Common myeloid progenitor, CD34-positive (primary cell): ENCODE results near the gene CCNYL1.

Experiments used
- CTCF ChIA-PET: fragments of 350-600 bp; sonication (Branson Sonifier 250); formaldehyde crosslinking; loops from one replicate; lab custom pipeline; 2021; ENCODE audit warnings: antibody characterized with exemption; lab: Charles Lee
- POLR2A ChIA-PET: fragments of 350-600 bp; sonication (Branson Sonifier 250); formaldehyde crosslinking; loops from one replicate; lab custom pipeline; 2021; ENCODE audit warnings: antibody characterized with exemption; lab: Charles Lee
- DNase-seq, 3 donors: peaks; one replicate each; pipeline versions ENCODE4 v3.0.0 to v3.0.0-alpha.2; 2013
- H3K27ac ChIP-seq, 2 experiments: 1 replicate in 1 of 2; 2 replicates in 1 of 2; pipeline ENCODE4 v1.7.0; 2013; ENCODE audit warnings: inconsistent platforms in 2 of 2, low read length in 2 of 2, mild to moderate bottlenecking in 2 of 2, low read depth in 1 of 2, moderate library complexity in 1 of 2; ENCODE audit not compliant: severe bottlenecking in 2 of 2, insufficient read depth in 1 of 2, poor library complexity in 1 of 2
- H3K27me3 ChIP-seq, 5 experiments: replicated peaks in 2 of 5; 1 replicate in 3 of 5; 2 replicates in 2 of 5; pipeline versions ENCODE4 v1.6.1 to v1.7.0; 2013; ENCODE audit warnings: low read length in 4 of 5, mild to moderate bottlenecking in 2 of 5, moderate library complexity in 2 of 5, inconsistent platforms in 1 of 5; ENCODE audit not compliant: insufficient read depth in 5 of 5, control insufficient read depth in 4 of 5
- H3K36me3 ChIP-seq, 4 experiments: 1 replicate in 2 of 4; 2 replicates in 2 of 4; pipeline versions ENCODE4 v1.6.1 to v1.7.0; 2013; ENCODE audit warnings: low read length in 3 of 4, control low read depth in 1 of 4, mild to moderate bottlenecking in 1 of 4; ENCODE audit not compliant: control insufficient read depth in 4 of 4, insufficient read depth in 4 of 4
- H3K4me1 ChIP-seq, 4 experiments: 1 replicate in 3 of 4; 2 replicates in 1 of 4; pipeline versions ENCODE4 v1.6.1 to v1.7.1; 2013; ENCODE audit warnings: low read length in 3 of 4, mild to moderate bottlenecking in 3 of 4, control low read depth in 1 of 4, inconsistent platforms in 1 of 4, moderate library complexity in 1 of 4; ENCODE audit not compliant: control insufficient read depth in 4 of 4, insufficient read depth in 4 of 4; ENCODE audit errors: control extremely low read depth in 1 of 4
- H3K4me3 ChIP-seq, 7 experiments: 1 replicate in 4 of 7; 2 replicates in 3 of 7; pipeline versions ENCODE4 v1.5.1 to v1.7.0; 2013; ENCODE audit warnings: mild to moderate bottlenecking in 7 of 7, low read length in 6 of 7, moderate library complexity in 6 of 7, inconsistent platforms in 2 of 7, low read depth in 2 of 7, control low read depth in 1 of 7; ENCODE audit not compliant: insufficient read depth in 4 of 7, control insufficient read depth in 1 of 7; ENCODE audit errors: extremely low read depth in 1 of 7
- H3K9me3 ChIP-seq, 5 experiments: 1 replicate in 4 of 5; 2 replicates in 1 of 5; pipeline versions ENCODE4 v1.6.1 to v1.7.1; 2013; ENCODE audit warnings: low read length in 4 of 5, mild to moderate bottlenecking in 2 of 5, inconsistent platforms in 1 of 5, low read depth in 1 of 5, moderate library complexity in 1 of 5; ENCODE audit not compliant: control insufficient read depth in 4 of 5, insufficient read depth in 2 of 5; ENCODE audit errors: control extremely low read depth in 1 of 5
- WGBS: methylation state at CpG from one replicate; pipeline ENCODE4 v1.1.5; 2013; ENCODE audit not compliant: insufficient coverage; 5-methylcytosine and 5-hydroxymethylcytosine counted together

CCNYL1 gene

DNA sequence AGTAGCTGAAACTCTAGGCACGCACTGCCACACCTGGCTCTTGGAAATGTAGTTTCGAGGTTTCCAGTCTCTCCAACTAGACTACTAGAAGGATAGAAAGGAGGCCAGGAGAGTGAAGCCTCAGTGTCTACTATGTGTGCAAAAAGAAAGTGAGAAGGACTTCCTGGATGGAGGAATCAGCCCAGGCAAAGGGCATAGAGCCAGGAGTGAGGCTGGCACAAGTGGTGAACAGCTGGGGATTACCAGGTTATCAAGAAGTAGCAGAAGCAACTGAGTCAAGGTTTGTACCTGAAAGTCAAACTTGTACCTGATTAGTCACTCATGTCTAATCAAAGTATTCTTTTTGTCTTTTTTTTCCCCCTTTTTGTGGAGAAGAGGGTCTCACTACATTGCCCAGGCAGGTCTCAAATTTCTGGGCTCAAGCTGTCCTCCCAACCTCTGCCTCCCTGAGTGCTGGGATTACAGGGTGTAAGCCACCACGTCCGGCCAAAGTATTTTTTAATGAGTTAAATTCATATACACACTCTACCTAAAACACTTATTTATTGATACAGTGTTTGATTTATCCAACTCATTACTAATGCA, 67.0 kb downstream of the CCNYL1 start:
- no peaks in the 10 kb centered on the region for H3K27me3 ChIP-seq
- no peaks in the 10 kb centered on the region for H3K4me1 ChIP-seq
- no peak overlapping the region for H3K27ac ChIP-seq
- no peak for DNase-seq
- no peaks in the 10 kb centered on the region for H3K9me3 ChIP-seq
- no peak overlapping the region for H3K4me3 ChIP-seq
- WGBS, result no CpG with 5 or more reads among the region's 4 CpGs
- ChIA-PET CTCF (interaction anchor here (0.6 to 0.7 kb wide), 2 partner anchors 9 to 155 kb away, joined by 3 read pairs; partner anchors contain the start of gene FZD5), POLR2A (no interaction called here)
- no peaks in the 10 kb centered on the region for H3K36me3 ChIP-seq

DNA sequence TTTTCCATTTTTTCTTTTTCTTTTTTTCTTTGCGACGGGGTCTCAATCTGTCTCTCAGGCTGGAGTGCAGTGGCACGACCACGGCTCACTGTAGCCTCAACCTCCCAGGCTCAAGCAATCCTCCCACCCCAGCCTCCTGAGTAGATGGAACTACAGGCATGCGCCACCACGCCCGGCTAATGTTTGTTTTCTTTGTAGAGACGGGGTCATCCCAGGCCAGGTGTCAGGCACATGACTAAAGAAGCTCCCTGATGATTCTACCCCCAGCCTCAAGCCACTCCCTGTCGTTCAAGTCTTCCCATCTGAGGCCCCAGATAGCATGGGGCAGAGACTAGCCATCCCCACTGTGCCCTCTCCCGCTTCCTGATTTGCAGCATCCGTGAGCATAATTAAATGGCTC, 68.1 kb downstream of the CCNYL1 start:
- H3K4me3 ChIP-seq, result no peak overlapping the region
- no peaks in the 10 kb centered on the region for H3K9me3 ChIP-seq
- no peaks in the 10 kb centered on the region for H3K4me1 ChIP-seq
- no peak for DNase-seq
- no peaks in the 10 kb centered on the region for H3K36me3 ChIP-seq
- CTCF ChIA-PET, result no interaction called here
- no peak overlapping the region for H3K27ac ChIP-seq
- 80% methylated on average over 9 of the region's 11 CpGs for WGBS
- no peaks in the 10 kb centered on the region for H3K27me3 ChIP-seq
- POLR2A ChIA-PET, result interaction anchor here (0.8 kb wide), 1 partner anchor 13 kb away, joined by 3 read pairs; no protein-coding TSS in a partner anchor

DNA sequence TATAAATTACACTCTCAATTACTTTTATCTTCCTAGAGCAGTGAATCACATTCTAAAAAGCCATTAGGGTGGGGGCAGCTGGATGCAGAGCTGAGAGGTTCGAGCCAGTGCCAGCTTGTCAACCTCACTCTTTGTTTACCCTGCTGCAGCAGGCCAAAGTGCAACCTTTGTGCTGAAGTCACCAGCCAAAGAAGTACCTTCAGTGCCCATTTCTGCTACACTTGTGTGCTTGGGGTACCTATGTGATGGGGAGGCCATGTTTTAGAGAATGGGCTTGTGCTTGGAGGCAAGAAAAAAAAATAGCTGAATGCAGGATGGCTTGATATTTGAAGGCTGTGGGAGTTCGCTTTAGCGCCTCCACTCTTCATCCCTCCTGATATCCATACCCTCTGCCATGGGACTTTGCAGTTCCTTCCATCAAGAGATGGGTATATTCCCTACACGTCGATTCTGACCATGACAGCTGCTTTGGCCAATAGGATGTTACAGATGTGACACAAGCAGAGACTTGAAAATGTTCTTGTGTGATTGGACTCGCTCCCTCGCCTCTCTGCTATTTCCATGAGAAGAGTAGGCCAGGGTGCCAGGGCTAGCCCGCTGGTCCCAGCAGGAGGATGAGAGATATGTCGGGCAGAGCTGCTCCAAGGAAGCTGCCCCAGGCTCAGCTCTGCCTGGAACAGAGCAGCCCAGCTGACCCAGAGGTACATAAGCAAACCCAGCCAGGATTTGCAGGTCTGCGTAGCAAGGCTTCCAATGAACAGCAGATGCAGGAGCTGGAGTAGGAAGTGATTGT, 71.0 kb downstream of the CCNYL1 start:
- Histone ChIP-seq H3K9me3 (no peaks in the 10 kb centered on the region), H3K4me1 (peaks cover 0 to 4% (median 0%) of the 10 kb centered on the region in 4 experiments), H3K27me3 (no peaks in the 10 kb centered on the region), H3K4me3 (no peak overlapping the region), H3K36me3 (no peaks in the 10 kb centered on the region), H3K27ac (no peak overlapping the region)
- CTCF ChIA-PET, result interaction anchor here (1.0 to 1.3 kb wide), 2 partner anchors 10 to 46 kb away, joined by 3 to 5 read pairs; no protein-coding TSS in a partner anchor
- POLR2A ChIA-PET, result interaction anchor here (0.6 kb wide), 1 partner anchor 19 kb away, joined by 3 read pairs; no protein-coding TSS in a partner anchor
- no peak for DNase-seq
- WGBS, result 100% methylated on average over 8 of the region's 10 CpGs

DNA sequence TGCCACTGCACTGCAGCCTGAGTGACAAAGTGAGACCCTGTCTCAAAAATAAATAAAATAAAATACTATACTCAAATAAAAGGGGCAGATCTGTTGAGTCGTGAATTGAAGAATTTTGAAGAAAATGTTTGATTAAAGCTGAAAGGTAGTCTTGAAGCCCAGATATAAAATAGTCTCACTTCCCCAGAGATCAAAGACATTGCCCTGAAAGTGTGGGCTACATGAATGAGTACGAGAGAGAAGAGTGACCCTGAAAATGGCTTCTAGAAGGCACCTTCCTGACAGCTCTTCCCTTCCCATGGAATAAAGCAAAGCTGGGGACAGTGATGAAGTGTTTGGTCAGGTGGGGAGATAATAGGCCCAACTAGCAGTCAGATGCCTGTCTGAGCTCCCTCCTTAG, 72.1 kb downstream of the CCNYL1 start:
- Histone ChIP-seq H3K9me3 (no peaks in the 10 kb centered on the region), H3K27me3 (no peaks in the 10 kb centered on the region), H3K27ac (no peak overlapping the region), H3K4me1 (peaks cover 0 to 8% (median 0%) of the 10 kb centered on the region in 4 experiments), H3K36me3 (no peaks in the 10 kb centered on the region), H3K4me3 (no peak overlapping the region)
- no peak for DNase-seq
- POLR2A ChIA-PET, result no interaction called here
- 100% methylated on average over 1 of the region's 2 CpGs for WGBS
- CTCF ChIA-PET, result interaction anchor here (0.9 to 1.1 kb wide), 3 partner anchors 12 to 13 kb away, joined by 3 to 5 read pairs (median 4); no protein-coding TSS in a partner anchor

DNA sequence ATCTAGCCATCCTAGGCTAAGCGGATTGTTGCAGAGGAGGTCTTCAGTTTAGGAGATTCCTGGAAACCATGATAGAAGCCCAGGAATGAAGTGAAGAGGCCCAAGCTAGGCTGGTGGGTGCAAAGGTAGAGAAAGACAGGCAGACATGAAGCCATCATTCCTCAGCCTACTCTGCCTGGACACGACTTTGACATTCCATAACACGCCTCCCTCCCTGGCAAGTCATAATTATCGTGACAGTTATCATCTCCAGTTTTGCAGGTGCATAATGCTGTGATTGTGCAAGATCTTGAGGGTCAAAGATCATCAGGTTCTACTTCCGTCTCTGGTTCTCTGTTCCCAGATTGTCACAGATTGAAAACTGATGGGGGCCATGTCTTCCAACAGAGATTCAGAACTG, 73.5 kb downstream of the CCNYL1 start:
- ChIA-PET POLR2A (interaction anchor here (0.6 kb wide), 2 partner anchors 16 to 35 kb away, joined by 3 to 4 read pairs; no protein-coding TSS in a partner anchor), CTCF (no interaction called here)
- 90% methylated on average over 5 of the region's 5 CpGs for WGBS

DNA sequence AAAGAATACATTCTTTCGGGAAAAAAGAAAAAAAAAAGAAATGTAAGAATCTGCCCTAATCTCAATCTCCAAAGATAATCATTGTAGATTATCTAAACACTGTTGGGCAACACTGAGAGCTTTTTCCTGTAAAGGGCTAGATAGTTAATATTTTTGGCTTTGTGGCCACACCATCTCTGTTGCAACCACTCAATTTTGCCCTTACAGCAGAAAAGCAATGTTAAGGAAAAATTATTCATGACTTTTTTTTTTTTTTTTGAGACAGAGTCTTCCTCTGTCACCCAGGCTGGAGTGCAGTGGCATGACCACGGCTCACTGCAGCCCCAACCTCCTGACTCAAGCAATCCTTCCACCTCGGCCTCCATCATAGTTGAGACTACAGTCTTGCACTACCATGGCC, 75.6 kb downstream of the CCNYL1 start:
- POLR2A ChIA-PET, result no interaction called here
- CTCF ChIA-PET, result no interaction called here

More for the DNA sequence above, 73.5 kb downstream of the CCNYL1 start:
- Histone ChIP-seq H3K27ac (no peak overlapping the region), H3K36me3 (no peaks in the 10 kb centered on the region), H3K4me3 (no peak overlapping the region), H3K9me3 (no peaks in the 10 kb centered on the region), H3K4me1 (peaks cover 0 to 8% (median 0%) of the 10 kb centered on the region in 4 experiments), H3K27me3 (no peaks in the 10 kb centered on the region)
- no peak for DNase-seq

DNA sequence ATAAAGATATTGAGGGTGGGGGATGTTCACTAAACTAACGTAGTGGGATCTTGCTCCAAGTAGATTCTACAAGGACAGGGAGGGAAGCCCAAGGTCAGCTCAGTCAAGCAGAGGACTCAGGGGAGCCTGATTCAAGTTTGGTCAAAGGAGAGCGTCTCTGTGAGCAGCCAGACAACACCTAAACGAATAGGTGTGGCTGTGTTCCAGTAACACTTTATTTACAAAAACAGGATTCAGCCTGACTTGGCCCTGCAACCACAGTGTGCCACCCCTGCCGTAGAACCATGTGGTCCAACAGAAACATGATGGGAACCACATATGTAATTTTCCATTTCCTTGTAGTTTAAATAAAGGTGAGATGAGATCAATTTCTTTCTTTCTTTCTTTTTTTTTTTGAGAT, 76.4 kb downstream of the CCNYL1 start:
- ChIA-PET POLR2A (no interaction called here), CTCF (no interaction called here)
- WGBS, result 95% methylated on average over 3 of the region's 4 CpGs
- Histone ChIP-seq H3K4me3 (no peak overlapping the region), H3K27ac (no peak overlapping the region), H3K27me3 (no peaks in the 10 kb centered on the region), H3K4me1 (peaks cover 2 to 17% (median 6%) of the 10 kb centered on the region in 4 experiments), H3K9me3 (no peaks in the 10 kb centered on the region), H3K36me3 (no peaks in the 10 kb centered on the region)
- no peak for DNase-seq

More for the DNA sequence above, 75.6 kb downstream of the CCNYL1 start:
- no peaks in the 10 kb centered on the region for H3K36me3 ChIP-seq
- H3K4me3 ChIP-seq, result no peak overlapping the region
- no peaks in the 10 kb centered on the region for H3K27me3 ChIP-seq
- H3K9me3 ChIP-seq, result no peaks in the 10 kb centered on the region
- no CpG with 5 or more reads among the region's 3 CpGs for WGBS
- H3K4me1 ChIP-seq, result peaks cover 0 to 10% (median 3%) of the 10 kb centered on the region in 4 experiments
- H3K27ac ChIP-seq, result no peak overlapping the region
- DNase-seq, result no peak
